AG04450 (cell line): ENCODE results near the gene PAEP. TPM values are rescaled to one million over a fixed set of nuclear protein-coding genes. Genes with fewer than 3 reads are reported as not detected.

ENCODE experiments used
- CTCF ChIA-PET: fragments of 300-600, 350-600 bp; formaldehyde crosslinking; extraction: SDS; loops from one replicate; lab custom pipeline; 2022; ENCODE audit warnings: antibody characterized with exemption, inconsistent platforms; lab: Charles Lee
- POLR2A ChIA-PET: fragments of 350-600 bp; formaldehyde crosslinking; extraction: SDS; loops from one replicate; lab custom pipeline; 2021; ENCODE audit warnings: antibody characterized with exemption, inconsistent platforms; lab: Yijun Ruan, JAX
- DNase-seq: peaks from one replicate; pipeline ENCODE4 v3.0.0-alpha.2; 2011; ENCODE audit warnings: low read depth, low spot score
- H3K27ac ChIP-seq: one replicate; pipeline ENCODE4 v1.5.1; 2012; ENCODE audit warnings: low read depth, low read length, control low read depth
- H3K27me3 ChIP-seq: one replicate; pipeline ENCODE4 v1.6.0; 2012; ENCODE audit warnings: low read length; ENCODE audit not compliant: control insufficient read depth, insufficient read depth
- H3K4me3 ChIP-seq: 2 replicates; pipeline ENCODE4 v1.5.1; 2011; ENCODE audit warnings: mild to moderate bottlenecking, low read depth, low read length, control low read depth
- H3K9me3 ChIP-seq: 2 replicates; pipeline ENCODE4 v1.5.1; 2012; ENCODE audit warnings: low read length; ENCODE audit not compliant: control insufficient read depth, insufficient read depth
- polyA plus RNA-seq: library from polyadenylated mRNA; depleted of rRNA; stranded (reverse); fragments of >200 nt; gene quantifications from 2 replicates; pipeline ENCODE4 v1.2.3, GENCODE V29; 2011
- TF ChIP-seq, protein P1 (sequence below): IDR thresholded peaks from 2 replicates; pipeline ENCODE4 v1.5.1; 2011; ENCODE audit warnings: low read depth, low read length, control low read depth, inconsistent platforms

PAEP gene
- polyA plus RNA-seq, 1 experiment: not detected

DNA sequence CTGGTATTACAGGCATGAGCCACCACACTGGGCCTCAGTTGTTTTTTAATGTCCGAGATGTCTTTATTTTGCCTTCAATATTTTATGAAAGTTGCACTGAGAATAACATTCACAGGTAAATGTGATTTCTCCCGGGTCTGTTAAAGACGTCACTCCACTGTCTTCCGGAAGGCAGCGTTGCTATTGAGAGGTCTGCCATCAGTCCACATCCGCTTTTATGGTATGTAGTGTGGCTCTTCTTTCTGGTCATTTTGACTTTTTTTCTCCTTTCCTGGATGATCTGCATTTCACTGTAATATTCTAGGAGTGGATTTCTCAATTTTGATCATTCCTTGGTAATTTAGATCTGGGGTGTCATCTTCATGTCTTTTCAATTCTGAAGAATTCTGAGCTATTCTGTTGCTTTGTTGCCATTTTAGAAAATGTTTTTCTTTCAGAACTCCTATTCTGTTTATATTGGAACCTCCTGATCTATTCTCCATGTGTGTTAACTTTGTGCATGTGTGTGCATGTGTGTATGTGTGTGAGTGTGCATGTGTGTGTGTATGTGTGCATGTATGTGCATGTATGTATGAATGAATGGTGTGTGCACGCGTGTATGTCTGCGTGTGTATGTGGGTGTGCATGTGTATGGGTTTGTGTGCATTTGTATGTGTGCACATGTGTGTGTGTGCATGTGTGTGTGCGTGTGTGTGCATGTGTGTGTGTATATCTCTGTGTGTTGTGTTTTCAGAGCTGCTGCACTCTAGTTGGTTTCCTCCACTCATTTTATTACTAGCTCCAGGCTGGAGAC lies 42.2 kb upstream of the PAEP start:
- TF ChIP-seq, protein P1, sequence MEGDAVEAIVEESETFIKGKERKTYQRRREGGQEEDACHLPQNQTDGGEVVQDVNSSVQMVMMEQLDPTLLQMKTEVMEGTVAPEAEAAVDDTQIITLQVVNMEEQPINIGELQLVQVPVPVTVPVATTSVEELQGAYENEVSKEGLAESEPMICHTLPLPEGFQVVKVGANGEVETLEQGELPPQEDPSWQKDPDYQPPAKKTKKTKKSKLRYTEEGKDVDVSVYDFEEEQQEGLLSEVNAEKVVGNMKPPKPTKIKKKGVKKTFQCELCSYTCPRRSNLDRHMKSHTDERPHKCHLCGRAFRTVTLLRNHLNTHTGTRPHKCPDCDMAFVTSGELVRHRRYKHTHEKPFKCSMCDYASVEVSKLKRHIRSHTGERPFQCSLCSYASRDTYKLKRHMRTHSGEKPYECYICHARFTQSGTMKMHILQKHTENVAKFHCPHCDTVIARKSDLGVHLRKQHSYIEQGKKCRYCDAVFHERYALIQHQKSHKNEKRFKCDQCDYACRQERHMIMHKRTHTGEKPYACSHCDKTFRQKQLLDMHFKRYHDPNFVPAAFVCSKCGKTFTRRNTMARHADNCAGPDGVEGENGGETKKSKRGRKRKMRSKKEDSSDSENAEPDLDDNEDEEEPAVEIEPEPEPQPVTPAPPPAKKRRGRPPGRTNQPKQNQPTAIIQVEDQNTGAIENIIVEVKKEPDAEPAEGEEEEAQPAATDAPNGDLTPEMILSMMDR: no peak
- H3K4me3 ChIP-seq: no peak overlapping the region
- CTCF ChIA-PET: no interaction called here
- no peak overlapping the region for H3K27ac ChIP-seq
- H3K27me3 ChIP-seq: peaks cover 6% of the 10 kb centered on the region
- DNase-seq: no peak
- POLR2A ChIA-PET: no interaction called here
- H3K9me3 ChIP-seq: no peaks in the 10 kb centered on the region; the same call in 1 of the 2 replicates

DNA sequence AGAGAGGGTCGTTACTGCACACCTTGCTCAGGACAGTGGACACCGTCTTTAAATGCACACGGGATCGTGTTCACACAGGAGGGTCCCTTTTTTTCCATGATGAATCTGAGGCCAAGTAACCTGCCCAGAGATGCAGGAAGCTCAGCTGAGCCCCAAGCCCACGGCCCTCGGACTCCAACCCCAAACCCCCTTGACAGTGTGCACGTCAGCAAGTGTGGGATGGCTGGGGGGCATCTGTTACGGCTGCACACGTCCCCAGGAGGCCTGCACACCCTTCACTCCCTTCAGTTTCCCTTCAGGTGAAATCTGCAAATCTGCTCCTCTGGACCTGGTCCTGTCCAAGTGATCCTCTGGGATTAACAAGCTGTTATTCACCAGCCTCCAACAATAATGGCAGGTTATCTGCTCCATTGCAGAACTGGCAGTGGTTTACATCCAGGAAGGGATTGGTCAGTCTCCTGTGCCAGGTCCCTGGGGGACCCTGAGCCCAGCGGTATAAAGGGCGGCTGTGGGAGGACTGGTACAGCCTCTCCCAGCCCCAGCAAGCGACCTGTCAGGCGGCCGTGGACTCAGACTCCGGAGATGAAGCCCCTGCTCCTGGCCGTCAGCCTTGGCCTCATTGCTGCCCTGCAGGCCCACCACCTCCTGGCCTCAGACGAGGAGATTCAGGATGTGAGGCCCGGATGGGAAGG lies 40.5 kb upstream of the PAEP start, which contains the start of gene LCN1:
TSS of gene LCN1 (plus strand) at position 525 of the 692 bp plus-strand sequence. CDS start at position 583, 58 bp downstream.
- Histone ChIP-seq H3K27me3 (peaks cover 6% of the 10 kb centered on the region), H3K4me3 (no peak within 1 kb of the TSS), H3K27ac (no peak within 1 kb of the TSS), H3K9me3 (no peaks in the 10 kb centered on the region)
- POLR2A ChIA-PET: no interaction called here
- TF ChIP-seq, protein P1: no peak
- CTCF ChIA-PET: no interaction called here
- no peak for DNase-seq

DNA sequence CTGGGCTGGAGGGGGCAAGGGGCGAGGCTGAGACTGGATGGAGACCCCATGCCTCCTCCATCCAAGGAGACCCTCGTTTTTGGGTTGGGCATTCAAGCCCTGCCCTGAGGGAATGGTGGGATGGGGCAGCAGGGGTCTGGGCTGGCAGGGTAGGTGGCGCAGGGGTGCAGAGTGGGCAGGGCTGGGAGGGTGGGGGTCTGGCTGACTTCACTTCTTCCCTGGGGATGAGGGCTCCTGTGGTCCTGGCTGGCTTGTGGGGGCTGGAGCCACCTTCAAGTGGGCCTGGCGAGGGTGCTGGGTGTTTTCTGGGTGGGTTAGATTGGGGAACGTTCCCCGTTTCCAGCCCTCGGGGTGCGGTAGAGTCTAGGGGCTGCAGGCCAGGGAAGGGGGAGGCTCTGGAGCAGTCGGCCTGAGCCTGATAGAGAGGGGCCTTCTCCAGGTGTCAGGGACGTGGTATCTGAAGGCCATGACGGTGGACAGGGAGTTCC lies 39.9 kb upstream of the PAEP start:
- Histone ChIP-seq H3K9me3 (no peaks in the 10 kb centered on the region), H3K27me3 (peaks cover 6% of the 10 kb centered on the region), H3K4me3 (no peak overlapping the region), H3K27ac (no peak overlapping the region)
- CTCF ChIA-PET: no interaction called here
- TF ChIP-seq, protein P1: no peak
- POLR2A ChIA-PET: no interaction called here
- no peak for DNase-seq

DNA sequence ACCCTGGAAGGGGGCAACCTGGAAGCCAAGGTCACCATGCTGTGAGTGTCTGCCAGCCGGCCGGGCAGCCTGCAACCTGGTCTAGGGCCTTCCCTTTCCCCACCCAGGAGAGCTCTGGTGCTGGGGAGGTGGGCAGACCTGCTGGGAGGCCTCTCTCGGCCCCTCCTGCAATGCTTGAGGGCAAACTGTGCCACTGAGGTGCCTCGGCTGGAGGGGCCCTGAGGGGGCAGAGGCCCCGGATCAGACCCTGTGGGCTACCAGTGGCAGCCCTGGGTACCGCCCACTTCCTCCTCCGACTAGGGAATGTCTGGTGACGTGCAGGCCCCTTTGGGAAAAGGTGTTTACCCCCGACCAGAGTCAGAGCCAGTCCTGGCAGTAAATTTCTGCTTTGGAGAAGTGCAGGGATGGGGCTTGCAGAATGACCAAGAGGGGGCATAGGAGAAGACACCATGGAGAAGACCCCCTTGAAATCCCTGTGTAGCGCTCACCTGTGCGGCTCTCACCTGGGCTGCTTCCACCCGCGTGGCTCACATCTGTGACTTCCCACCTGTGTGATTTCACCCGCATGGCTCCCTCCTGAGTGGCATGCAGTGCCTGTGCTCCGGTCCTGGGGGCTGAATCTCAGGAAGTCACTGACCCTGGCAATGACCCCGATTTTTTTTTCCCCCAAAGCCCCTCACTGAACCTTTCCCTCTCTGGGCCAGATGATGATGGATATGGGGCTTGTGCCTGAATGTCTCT lies 39.2 kb upstream of the PAEP start:
- Histone ChIP-seq H3K27me3 (peaks cover 6% of the 10 kb centered on the region), H3K4me3 (no peak overlapping the region), H3K9me3 (no peaks in the 10 kb centered on the region; the same call in 1 of the 2 replicates), H3K27ac (no peak overlapping the region)
- CTCF ChIA-PET: interaction anchor here (1.4 kb wide), 1 partner anchor 18 kb away, joined by 3 read pairs; no protein-coding TSS in a partner anchor
- POLR2A ChIA-PET: no interaction called here
- TF ChIP-seq, protein P1: no peak
- no peak for DNase-seq
